Measurements from ENCODE around the gene APPL2.
A peak's percentile ranks its signal among the peaks of the same experiment; 100 is the strongest.

The APPL2 gene

GRCh38 chr12:105212438-105212837, 23.5 kb downstream of the APPL2 start:
- DNase-seq (ENCODE audit: low read depth) = peak; percentile 84
- TF ChIP-seq CTCF (conservative IDR thresholded peaks at IDR 0.05; ENCODE audit: control insufficient read depth, insufficient read depth, low read depth, low read length) = no peak
- no peak overlapping the region for H3K4me3 ChIP-seq (ENCODE audit: control insufficient read depth, low read depth, low read length)

GRCh38 chr12:105209091-105209490, 26.9 kb downstream of the APPL2 start:
- TF ChIP-seq CTCF (conservative IDR thresholded peaks at IDR 0.05; ENCODE audit: control insufficient read depth, insufficient read depth, low read depth, low read length) = no peak
- no peak for DNase-seq (ENCODE audit: low read depth)
- no peak overlapping the region for H3K4me3 ChIP-seq (ENCODE audit: control insufficient read depth, low read depth, low read length)

GRCh38 chr12:105206686-105207374, 29.1 kb downstream of the APPL2 start:
- TF ChIP-seq CTCF (conservative IDR thresholded peaks at IDR 0.05; ENCODE audit: control insufficient read depth, insufficient read depth, low read depth, low read length) = no peak
- DNase-seq (ENCODE audit: low read depth) = peak; percentile 61
- H3K4me3 ChIP-seq (ENCODE audit: control insufficient read depth, low read depth, low read length) = no peak overlapping the region

- no peak overlapping the region for H3K4me3 ChIP-seq (ENCODE audit: control insufficient read depth, low read depth, low read length)
- no peak for DNase-seq (ENCODE audit: low read depth)
- TF ChIP-seq CTCF (conservative IDR thresholded peaks at IDR 0.05; ENCODE audit: control insufficient read depth, insufficient read depth, low read depth, low read length) = no peak
Measured at GRCh38 chr12:105205322-105206048, 30.5 kb downstream of the APPL2 start.

GRCh38 chr12:105204916-105205315, 31.1 kb downstream of the APPL2 start:
- peak; percentile 93 for DNase-seq (ENCODE audit: low read depth)
- TF ChIP-seq CTCF (conservative IDR thresholded peaks at IDR 0.05; ENCODE audit: control insufficient read depth, insufficient read depth, low read depth, low read length) = no peak
- no peak overlapping the region for H3K4me3 ChIP-seq (ENCODE audit: control insufficient read depth, low read depth, low read length)

- no peak overlapping the region for H3K4me3 ChIP-seq (ENCODE audit: control insufficient read depth, low read depth, low read length)
- no peak for DNase-seq (ENCODE audit: low read depth)
- TF ChIP-seq CTCF (conservative IDR thresholded peaks at IDR 0.05; ENCODE audit: control insufficient read depth, insufficient read depth, low read depth, low read length) = no peak
Measured at GRCh38 chr12:105204127-105204526, 31.8 kb downstream of the APPL2 start.
